Endothelial cell of umbilical vein (primary cell): ENCODE measurements around the gene ATAD2B.

Experiments used
- JUN ChIP-seq: IDR thresholded peaks from 2 replicates; pipeline ENCODE4 v1.6.1; 2011; ENCODE audit warnings: borderline replicate concordance, low read depth; ENCODE audit not compliant: insufficient read length, insufficient read depth
- TF ChIP-seq, protein P1 (sequence below), 2 donors: IDR thresholded peaks; 1 replicate in 1 of 2; 2 replicates in 1 of 2; pipeline ENCODE4 v1.5.1; 2011; ENCODE audit warnings: low read length in 2 of 2, mild to moderate bottlenecking in 2 of 2, moderate library complexity in 2 of 2, control low read depth in 1 of 2, inconsistent platforms in 1 of 2, low read depth in 1 of 2; ENCODE audit not compliant: insufficient read depth in 1 of 2; ENCODE audit errors: extremely low read depth in 1 of 2

DNA sequence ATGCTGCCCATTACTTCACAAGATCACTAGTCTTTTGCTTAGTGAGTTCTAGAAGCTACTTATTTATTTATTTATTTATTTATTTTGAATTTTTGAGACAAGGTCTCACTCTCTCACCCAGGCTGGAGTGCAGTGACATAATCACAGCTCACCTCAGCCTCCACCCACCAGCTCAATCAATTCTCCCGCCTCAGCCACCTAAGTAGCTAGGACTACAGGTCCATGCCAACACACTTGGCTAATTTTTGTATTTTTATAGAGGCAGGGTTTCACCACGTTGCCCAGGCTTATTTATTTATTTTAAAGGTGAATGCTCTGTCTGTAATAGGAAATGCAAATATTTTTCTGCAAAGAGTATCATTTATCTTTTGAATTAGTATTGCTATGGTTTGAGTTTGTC lies 67.7 kb downstream of the ATAD2B start:
- no peak for TF ChIP-seq JUN
- TF ChIP-seq, protein P1, sequence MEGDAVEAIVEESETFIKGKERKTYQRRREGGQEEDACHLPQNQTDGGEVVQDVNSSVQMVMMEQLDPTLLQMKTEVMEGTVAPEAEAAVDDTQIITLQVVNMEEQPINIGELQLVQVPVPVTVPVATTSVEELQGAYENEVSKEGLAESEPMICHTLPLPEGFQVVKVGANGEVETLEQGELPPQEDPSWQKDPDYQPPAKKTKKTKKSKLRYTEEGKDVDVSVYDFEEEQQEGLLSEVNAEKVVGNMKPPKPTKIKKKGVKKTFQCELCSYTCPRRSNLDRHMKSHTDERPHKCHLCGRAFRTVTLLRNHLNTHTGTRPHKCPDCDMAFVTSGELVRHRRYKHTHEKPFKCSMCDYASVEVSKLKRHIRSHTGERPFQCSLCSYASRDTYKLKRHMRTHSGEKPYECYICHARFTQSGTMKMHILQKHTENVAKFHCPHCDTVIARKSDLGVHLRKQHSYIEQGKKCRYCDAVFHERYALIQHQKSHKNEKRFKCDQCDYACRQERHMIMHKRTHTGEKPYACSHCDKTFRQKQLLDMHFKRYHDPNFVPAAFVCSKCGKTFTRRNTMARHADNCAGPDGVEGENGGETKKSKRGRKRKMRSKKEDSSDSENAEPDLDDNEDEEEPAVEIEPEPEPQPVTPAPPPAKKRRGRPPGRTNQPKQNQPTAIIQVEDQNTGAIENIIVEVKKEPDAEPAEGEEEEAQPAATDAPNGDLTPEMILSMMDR (IDR thresholded peaks at IDR 0.05; ENCODE audit: extremely low read depth in 1 of 2, insufficient read depth in 1 of 2, low read depth in 1 of 2, low read length in 2 of 2): no peak
